Articular chondrocyte of knee joint (primary cell): Measurements from ENCODE around the gene MICOS13. TPM values are rescaled to one million over a fixed set of nuclear protein-coding genes. Genes with fewer than 3 reads are reported as not detected.

Experiments
- total RNA-seq: library from RNA; depleted of rRNA; stranded (reverse); fragments of >200 nt; gene quantifications from 2 replicates; pipeline ENCODE4 v1.2.3, GENCODE V29; 2012

Gene MICOS13
- total RNA-seq = 20.0 and 22.2 TPM in 2 replicates

DNA sequence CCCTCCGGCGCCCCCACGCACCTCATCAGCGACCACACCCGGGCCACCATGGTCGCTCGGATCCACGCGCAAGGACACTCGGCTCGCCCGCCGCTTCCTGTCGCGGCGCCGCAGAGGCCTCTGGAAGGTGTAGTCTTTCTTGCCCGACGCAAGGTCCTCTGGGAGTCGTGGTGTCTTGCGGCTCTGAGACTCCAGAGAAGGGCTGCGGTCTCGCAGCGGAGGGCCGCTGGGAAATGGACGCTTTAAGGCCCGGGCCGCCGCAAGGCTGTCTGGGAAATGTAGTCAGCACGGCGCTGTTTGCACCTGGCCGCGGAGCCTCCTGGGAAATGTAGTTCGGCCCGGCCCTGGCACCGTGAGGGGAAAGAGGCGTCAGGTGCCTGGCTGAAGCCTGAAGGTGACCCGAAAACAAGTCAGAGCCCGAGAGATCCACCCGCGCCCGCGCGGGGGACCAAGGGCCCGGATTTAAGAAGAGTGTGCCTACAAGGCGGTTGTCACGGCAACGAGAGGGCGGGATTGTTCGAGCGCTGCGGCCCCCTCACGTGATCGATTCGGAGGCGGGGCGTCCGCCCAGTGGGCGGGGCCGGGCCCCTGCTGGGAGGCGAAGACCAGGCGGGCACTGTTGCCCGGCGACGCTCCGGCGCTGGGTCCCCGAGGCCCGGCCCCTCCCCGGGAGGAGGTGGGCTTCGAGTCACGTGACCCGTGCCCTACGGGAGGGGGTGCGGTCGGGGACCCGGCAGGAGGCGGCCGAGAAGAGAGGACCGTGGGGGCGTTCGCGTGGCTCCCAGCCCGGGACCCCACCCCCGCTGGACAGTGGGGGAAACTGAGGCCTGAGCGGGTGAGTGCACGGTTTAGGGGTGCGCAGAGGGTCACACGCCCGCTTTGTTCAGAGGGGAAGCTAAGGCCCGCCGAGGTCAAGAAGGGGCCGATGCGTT is at the start of gene MICOS13, which contains the start of gene HSD11B1L:
Gene MICOS13, minus strand, starts transcription at position 80 of the 932 bp plus-strand sequence. Its CDS starts 30 bp downstream, at position 50.
Gene HSD11B1L, plus strand, starts transcription at position 591 of the 932 bp plus-strand sequence. CDS start 3,806 bp downstream, outside the sequence.

DNA sequence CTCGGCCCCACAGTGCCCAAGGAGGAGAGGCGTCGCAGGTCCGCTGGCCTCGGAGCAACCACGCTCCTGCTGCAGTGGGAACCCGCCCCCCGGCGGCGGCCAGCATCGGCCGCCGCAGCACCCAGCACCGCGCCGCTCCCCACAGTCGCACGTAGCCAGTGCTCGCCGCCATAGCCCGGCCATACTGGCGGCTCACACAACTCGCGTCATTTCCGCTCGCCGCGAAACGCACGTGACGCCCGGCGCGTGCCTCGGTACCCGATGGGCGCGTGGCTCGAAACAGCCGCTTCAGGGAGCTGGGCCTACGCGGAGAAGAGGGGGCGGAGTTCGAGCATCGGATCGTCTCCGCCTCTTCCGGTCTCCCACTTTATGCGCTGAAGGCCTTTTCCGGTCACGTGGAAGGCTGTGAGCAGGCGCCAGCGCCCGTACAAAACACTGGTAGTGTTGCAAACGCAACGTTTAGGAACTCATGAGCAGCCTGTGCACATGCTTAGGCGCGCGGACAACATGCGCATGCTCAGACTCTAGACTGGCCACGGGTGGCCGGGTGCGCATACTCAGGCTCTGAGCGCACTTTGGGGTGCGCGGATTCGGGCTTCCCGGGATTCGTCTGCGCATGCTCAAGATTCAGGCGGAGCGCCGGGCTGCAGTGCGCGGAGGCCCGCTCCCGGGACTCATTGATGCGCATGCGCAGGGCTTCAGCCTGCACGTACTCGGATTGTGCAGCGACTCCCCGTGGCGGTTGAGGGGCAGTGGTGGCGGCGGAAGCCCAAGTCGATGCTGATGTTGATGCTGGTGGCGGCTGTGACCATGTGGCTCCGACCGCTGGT is 39.9 kb upstream of the MICOS13 start, which contains the start of the genes CATSPERD and LONP1:
Gene CATSPERD, plus strand, starts transcription at position 677 of the 830 bp plus-strand sequence. Its CDS starts 101 bp downstream, at position 778.
Gene LONP1, minus strand, starts transcription at position 186 of the 830 bp plus-strand sequence. Its CDS starts 14 bp downstream, at position 172.

DNA sequence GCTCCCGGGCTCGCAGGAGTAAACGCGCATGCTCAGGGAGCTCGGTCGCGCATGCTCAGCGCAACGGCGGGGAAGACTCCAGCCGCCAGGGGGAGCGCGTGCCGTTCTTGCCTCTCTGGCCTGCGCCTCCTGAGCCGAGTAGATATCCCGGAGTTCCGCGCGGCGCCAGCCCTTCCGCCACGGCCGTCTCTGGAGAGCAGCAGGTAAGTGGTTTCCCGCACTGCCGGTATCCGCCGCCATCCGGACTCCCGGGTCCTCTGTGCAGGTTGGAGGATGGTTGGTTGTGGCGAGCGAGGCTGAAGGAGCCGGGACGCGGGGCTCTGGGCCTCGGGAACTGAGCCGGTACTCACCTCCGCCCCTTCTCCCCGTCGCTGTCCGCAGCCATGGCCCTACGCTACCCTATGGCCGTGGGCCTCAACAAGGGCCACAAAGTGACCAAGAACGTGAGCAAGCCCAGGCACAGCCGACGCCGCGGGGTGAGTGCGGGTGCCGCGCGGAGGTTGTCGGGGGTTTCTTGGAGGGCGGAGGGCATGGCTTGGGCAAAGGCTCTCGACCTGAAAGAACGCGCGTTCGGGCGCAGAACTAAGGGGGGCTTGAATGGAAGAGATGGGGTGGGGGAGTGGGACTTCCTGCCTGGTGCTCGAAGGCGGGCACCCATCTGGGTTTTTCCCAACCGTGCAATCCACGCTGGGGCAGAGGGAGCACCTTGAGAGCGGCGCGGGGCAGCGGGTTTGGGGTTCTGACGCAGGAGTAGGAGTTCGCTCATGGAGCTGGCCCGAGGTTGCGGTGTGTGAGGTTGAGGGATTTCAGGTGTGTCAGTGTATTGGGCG is 10.0 kb upstream of the MICOS13 start, which contains the start of gene RPL36:
Gene RPL36, plus strand, starts transcription at position 171 of the 830 bp plus-strand sequence. Its CDS starts 213 bp downstream, at position 384.

Other genes starting within 250 kb of the MICOS13 start
- gene ZNRF4, start 225.1 kb downstream of the MICOS13 start, total RNA-seq = not detected in 2 replicates
- 0.32 TPM in 1 of 2 replicates, not detected in the other for gene TINCR, start 112.6 kb downstream of the MICOS13 start, total RNA-seq
- gene SAFB2, start 57.7 kb downstream of the MICOS13 start, total RNA-seq = 33.6 and 44.4 TPM in 2 replicates
- 47.7 and 49.8 TPM in 2 replicates for gene SAFB, start 57.4 kb downstream of the MICOS13 start, total RNA-seq
- 8.4 and 9.2 TPM in 2 replicates for gene HSD11B1L, start 511 bp upstream of the MICOS13 start, total RNA-seq
- 187 and 273 TPM in 2 replicates for gene RPL36, start 9.8 kb upstream of the MICOS13 start, total RNA-seq
- 49.0 and 70.6 TPM in 2 replicates for gene LONP1, start 39.6 kb upstream of the MICOS13 start, total RNA-seq
- not detected in 2 replicates for gene CATSPERD, start 40.1 kb upstream of the MICOS13 start, total RNA-seq
- gene PRR22, start 104.2 kb upstream of the MICOS13 start, total RNA-seq = 0.11 and 0.39 TPM in 2 replicates
- 18.7 and 23.8 TPM in 2 replicates for gene DUS3L, start 110.6 kb upstream of the MICOS13 start, total RNA-seq
- 0.13 TPM in 1 of 2 replicates, not detected in the other for gene NRTN, start 124.6 kb upstream of the MICOS13 start, total RNA-seq
- not detected in 2 replicates for gene FUT6, start 159.2 kb upstream of the MICOS13 start, total RNA-seq
- not detected in 2 replicates for gene FUT3, start 170.9 kb upstream of the MICOS13 start, total RNA-seq
- not detected in 2 replicates for gene FUT5, start 190.0 kb upstream of the MICOS13 start, total RNA-seq
- gene NDUFA11, start 223.3 kb upstream of the MICOS13 start, total RNA-seq = 158 and 217 TPM in 2 replicates
- gene VMAC, start 224.4 kb upstream of the MICOS13 start, total RNA-seq = 6.4 and 6.5 TPM in 2 replicates
- gene CAPS, start 233.7 kb upstream of the MICOS13 start, total RNA-seq = 23.3 and 28.1 TPM in 2 replicates